GM12874 (cell line): ENCODE measurements around the gene DNAH7.

Experiments
- TF ChIP-seq, protein P1 (sequence below): IDR thresholded peaks from 2 replicates; pipeline ENCODE4 v1.5.1; 2011; ENCODE audit warnings: low read depth, mild to moderate bottlenecking, control low read depth, low read length, moderate library complexity; ENCODE audit not compliant: insufficient read depth

Gene DNAH7

DNA sequence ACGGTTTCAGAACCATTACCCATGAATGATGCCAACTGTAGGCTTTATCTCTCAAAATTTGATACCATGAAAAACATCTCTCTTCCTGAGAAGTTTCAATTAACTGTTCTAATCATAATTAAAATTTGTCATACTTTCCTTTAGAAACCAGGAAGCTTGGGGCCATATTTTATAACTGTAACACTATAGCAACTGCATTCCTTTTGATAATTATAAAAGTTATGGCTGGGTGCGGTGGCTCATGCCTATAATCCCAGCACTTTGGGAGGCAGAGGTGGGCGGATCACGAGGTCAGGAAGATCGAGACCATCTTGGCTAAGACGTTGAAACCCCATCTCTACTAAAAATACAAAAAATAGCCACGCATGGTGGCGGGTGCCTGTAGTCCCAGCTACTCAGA is 70.6 kb downstream of the DNAH7 start:
- TF ChIP-seq, protein P1, sequence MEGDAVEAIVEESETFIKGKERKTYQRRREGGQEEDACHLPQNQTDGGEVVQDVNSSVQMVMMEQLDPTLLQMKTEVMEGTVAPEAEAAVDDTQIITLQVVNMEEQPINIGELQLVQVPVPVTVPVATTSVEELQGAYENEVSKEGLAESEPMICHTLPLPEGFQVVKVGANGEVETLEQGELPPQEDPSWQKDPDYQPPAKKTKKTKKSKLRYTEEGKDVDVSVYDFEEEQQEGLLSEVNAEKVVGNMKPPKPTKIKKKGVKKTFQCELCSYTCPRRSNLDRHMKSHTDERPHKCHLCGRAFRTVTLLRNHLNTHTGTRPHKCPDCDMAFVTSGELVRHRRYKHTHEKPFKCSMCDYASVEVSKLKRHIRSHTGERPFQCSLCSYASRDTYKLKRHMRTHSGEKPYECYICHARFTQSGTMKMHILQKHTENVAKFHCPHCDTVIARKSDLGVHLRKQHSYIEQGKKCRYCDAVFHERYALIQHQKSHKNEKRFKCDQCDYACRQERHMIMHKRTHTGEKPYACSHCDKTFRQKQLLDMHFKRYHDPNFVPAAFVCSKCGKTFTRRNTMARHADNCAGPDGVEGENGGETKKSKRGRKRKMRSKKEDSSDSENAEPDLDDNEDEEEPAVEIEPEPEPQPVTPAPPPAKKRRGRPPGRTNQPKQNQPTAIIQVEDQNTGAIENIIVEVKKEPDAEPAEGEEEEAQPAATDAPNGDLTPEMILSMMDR = no peak

DNA sequence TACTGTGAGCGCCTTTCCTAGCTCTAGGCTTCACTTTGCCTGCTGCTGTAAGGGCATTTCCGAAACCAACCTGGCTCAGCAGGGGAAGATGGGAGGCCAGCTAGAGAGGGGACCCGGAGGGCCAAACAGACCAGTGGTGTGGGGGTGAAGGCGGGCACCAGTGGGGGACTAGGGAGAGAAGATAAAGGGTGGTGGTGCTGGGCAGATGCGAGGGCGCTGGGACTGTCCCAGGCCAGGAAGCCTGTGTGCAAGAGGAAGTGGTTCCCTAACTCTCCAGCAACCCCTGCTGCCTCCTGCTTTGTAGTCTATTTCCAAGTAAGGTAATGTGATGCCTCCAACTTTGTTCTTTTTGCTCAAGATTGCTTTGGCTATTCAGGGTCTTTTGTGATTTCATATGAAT is 73.1 kb downstream of the DNAH7 start:
- TF ChIP-seq, protein P1 = no peak

DNA sequence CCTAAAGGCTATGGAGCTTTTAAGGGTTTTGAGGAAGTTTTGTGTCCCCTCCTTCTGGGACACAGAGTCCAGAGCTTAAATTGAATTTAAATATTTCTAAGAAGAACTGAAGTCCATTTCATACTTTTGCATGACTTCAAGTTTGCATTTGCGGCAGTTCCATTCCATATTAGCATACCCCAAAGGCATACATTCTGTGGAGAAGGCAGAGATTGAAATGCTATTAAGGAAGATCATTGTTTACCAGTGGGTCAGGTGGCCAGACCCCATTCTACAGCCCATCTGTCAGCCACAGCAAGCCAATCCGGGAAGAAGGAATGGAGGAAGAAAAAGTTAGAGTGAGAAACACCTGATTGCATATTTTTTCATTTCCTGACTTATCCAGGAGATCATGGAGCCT is 75.0 kb downstream of the DNAH7 start:
- TF ChIP-seq, protein P1 = no peak

DNA sequence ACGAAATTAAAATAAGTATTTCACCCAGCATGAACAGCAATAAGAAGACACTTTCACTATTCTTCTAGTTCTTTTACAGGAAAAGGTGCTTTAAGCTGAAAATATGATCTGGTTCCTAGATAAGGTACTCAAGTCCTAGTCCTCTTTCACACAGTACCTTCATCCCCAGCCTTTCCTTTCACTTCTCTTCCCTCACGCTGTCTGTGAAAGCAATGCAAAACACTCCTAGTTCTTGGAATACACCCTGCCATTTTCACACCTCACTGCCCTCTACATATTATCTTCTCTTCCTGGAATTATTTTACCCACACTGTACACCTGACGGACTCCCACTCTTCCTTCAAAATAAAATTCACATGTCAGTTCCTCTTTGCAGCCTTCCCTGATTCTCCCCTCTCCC is 82.9 kb downstream of the DNAH7 start:
- TF ChIP-seq, protein P1 = no peak

DNA sequence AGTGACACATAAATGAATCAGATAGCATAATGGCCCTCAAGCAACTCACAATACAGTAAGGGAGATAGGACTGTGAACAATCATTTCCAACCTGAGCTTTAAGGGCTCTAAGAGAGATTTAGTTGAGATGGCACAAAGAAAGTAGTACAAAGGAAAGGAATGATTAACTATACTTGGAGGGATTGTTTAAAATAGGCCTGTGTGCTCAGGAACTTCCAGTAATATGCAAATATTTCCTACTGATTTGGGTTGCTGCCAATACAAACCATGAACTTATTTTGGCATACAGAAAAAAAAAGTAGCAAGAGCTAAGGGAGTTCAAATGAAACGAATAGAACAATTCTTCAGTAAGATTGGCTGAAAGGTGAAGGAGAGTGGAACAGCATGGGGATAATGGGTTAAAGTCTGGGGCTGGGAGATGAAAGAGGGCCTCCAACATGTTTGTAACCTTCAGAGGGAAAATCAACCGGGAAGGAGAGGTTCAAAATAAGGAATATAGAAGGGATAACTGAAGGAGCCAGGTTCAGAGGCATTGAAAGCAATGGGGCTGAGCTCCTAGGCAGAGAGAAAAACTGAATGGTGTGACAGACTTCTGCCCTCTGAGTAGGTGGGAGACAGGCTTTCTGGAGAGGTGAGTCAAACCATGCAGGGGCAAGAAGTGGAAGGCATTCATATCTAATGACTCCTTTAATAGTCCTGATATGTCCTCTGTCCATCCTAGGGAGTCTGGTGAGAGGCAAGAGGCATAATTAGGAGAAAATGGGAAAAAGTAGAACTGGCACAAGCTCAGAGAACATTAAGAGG is 83.5 kb downstream of the DNAH7 start:
- TF ChIP-seq, protein P1 = no peak

DNA sequence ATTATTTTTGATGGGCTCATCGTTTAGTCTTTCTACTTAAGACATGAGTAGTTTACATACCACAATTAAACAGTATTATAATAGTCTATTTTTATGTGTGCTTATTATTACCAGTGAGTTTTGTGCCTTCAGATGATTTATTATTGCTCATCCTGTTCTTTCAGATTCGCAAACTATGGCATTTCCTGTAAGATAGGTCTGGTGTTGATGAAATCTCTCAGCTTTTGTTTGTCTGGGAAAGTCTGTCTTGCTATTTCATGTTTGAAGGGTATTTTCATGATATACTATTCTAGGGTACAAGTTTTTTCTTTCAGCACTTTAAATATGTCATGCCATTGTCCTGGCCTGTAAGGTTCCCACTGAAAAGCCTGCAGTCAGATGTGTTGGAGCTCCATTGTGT is 101.3 kb downstream of the DNAH7 start:
- TF ChIP-seq, protein P1 = no peak

DNA sequence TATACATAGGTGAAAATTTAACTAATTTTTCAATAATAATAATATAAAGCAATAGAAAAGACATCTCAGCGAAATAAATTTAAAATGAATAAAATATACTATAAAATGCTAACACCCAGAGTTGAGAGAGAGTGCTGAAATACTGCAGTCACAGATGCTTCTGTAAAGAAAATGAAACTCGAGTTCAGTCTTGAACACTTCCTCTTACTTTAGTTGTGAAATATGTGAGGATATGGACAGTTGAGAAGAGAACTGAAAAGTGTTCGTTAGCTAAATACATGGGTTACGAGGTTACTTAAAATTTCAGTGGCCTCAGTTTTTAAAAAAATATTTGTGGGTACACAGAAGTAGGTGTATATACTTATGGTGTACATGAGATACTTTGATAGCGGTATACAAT is 106.8 kb downstream of the DNAH7 start:
- TF ChIP-seq, protein P1 = no peak
